Vagina (tissue), 2 donors: ENCODE measurements around the gene BOLA1. TPM values are rescaled to one million over a fixed set of nuclear protein-coding genes. Genes with fewer than 3 reads are reported as not detected.

ENCODE experiments used
- DNase-seq, 2 donors: peaks; one replicate each; pipeline ENCODE4 v3.0.0-alpha.2; 2017; ENCODE audit errors: extremely low spot score in 2 of 2
- H3K27ac ChIP-seq: fragments of 200-600 bp; sonication (generic); one replicate; pipeline ENCODE4 v1.5.1; 2019
- H3K27me3 ChIP-seq: fragments of 200-600 bp; sonication (generic); one replicate; pipeline ENCODE4 v1.5.1; 2019
- H3K36me3 ChIP-seq, 2 donors: fragments of 200-600 bp; sonication (generic); one replicate each; pipeline ENCODE4 v1.5.1; 2017 to 2019
- H3K4me1 ChIP-seq: fragments of 200-600 bp; sonication (generic); one replicate; pipeline ENCODE4 v1.5.1; 2019
- H3K4me3 ChIP-seq, 2 donors: fragments of 200-600 bp; sonication (generic); 1 replicate in 1 of 2; 2 replicates in 1 of 2; pipeline ENCODE4 v1.5.1; 2016 to 2019
- H3K9me3 ChIP-seq: fragments of 200-600 bp; sonication (generic); one replicate; pipeline ENCODE4 v1.5.1; 2019
- POLR2A ChIP-seq, 2 donors: fragments of 450-650 bp; IDR thresholded peaks; one replicate each; pipeline ENCODE4 v1.6.1; 2017; ENCODE audit warnings: antibody characterized with exemption in 2 of 2, mild to moderate bottlenecking in 2 of 2, moderate library complexity in 2 of 2
- POLR2AphosphoS5 ChIP-seq, 2 donors: sonication (generic); formaldehyde crosslinking; IDR thresholded peaks; one replicate each; pipeline ENCODE4 v1.9.0; 2017; ENCODE audit warnings: antibody characterized with exemption in 2 of 2, mild to moderate bottlenecking in 2 of 2, low read depth in 1 of 2; ENCODE audit not compliant: insufficient read depth in 1 of 2
- intact Hi-C: fragments of 100-400 bp; cut with DNase I; formaldehyde crosslinking; loops from one replicate; pipeline ENCODE4 v1.15.1; 2023
- total RNA-seq: library from RNA; depleted of rRNA; stranded (reverse); fragments of >200 nt; gene quantifications from one replicate; pipeline ENCODE4 v1.2.3, GENCODE V29; 2016
- TF ChIP-seq, protein P1 (sequence below), 3 experiments: fragments of 450-650 bp in 2 of 3; fragments of 200-600 bp in 1 of 3; sonication (generic) in 1 of 3; IDR thresholded peaks; one replicate each; pipeline ENCODE4 v1.5.1; 2017 to 2019; ENCODE audit warnings: antibody characterized with exemption in 3 of 3, mild to moderate bottlenecking in 2 of 3, moderate library complexity in 2 of 3

BOLA1 gene
- total RNA-seq, 1 donor from 2014 or later: 43.0 TPM

DNA sequence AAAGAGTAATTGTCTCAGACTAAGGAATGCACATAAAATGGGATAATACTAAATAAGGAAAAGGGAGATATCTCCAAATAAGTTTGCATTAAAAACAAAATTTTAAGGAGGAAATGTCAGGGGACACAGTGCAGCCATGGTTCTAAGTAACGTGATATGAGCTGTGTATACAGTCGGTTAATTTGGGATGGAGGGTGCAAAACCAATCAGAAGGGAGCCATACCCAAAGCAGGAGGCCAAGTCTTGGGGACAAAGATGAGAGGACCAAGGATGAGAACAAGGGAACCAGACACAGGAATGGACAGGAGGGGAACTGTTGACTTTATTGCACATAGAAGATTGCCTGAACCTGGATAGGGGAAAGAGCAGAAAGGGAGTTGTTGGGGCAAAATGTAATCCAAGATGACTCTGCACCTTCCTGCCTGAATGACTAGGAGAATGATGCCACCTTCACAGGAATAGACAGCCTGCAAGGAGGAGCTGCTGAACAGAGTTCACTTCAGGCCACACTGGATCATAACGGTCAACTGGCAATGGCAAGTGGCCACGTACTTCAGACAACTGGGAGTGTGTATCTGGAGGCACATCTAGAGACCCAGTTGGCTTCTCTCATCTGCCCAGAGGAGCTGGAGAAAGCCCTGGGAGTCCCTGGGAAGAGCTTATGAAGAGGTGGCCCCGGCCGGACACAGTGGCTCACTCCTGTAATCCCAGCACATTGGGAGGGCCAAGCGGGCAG lies 22.0 kb upstream of the BOLA1 start:
- Histone ChIP-seq H3K9me3 (no peaks in the 10 kb centered on the region), H3K4me3 (no peak overlapping the region)
- no peak for DNase-seq

DNA sequence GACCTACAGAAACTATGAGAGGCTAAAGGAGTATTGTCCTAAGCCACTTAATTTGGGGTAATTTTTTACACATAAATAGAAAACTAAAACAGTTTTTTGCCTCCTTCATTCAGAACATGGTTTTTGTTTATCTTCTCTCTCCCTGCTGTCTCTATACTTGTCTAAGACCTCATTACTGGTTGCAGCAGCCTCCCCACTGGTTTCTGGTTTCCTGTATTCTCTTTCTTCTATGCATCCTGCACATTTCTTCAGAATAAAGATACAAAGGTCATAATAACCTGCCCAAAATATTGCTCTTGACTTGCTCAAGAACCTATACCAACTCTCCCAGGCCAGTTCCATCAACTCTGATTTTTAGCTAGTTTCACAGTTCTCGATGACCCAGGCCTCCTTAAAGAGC lies 19.8 kb upstream of the BOLA1 start:
- H3K36me3 ChIP-seq: no peaks in the 10 kb centered on the region
- H3K4me3 ChIP-seq: no peak overlapping the region
- no peaks in the 10 kb centered on the region for H3K9me3 ChIP-seq
- peaks cover 8% of the 10 kb centered on the region for H3K4me1 ChIP-seq
- intact Hi-C loops: no loop called here
- TF ChIP-seq POLR2AphosphoS5 (IDR thresholded peaks at IDR 0.05; ENCODE audit: insufficient read depth in 1 of 2, low read depth in 1 of 2): no peak
- TF ChIP-seq, protein P1, sequence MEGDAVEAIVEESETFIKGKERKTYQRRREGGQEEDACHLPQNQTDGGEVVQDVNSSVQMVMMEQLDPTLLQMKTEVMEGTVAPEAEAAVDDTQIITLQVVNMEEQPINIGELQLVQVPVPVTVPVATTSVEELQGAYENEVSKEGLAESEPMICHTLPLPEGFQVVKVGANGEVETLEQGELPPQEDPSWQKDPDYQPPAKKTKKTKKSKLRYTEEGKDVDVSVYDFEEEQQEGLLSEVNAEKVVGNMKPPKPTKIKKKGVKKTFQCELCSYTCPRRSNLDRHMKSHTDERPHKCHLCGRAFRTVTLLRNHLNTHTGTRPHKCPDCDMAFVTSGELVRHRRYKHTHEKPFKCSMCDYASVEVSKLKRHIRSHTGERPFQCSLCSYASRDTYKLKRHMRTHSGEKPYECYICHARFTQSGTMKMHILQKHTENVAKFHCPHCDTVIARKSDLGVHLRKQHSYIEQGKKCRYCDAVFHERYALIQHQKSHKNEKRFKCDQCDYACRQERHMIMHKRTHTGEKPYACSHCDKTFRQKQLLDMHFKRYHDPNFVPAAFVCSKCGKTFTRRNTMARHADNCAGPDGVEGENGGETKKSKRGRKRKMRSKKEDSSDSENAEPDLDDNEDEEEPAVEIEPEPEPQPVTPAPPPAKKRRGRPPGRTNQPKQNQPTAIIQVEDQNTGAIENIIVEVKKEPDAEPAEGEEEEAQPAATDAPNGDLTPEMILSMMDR (IDR thresholded peaks at IDR 0.05): no peak
- no peak for TF ChIP-seq POLR2A (IDR thresholded peaks at IDR 0.05)
- no peaks in the 10 kb centered on the region for H3K27me3 ChIP-seq
- DNase-seq: no peak
- H3K27ac ChIP-seq: no peak overlapping the region

More for the DNA sequence above, 22.0 kb upstream of the BOLA1 start:
- intact Hi-C loops: no loop called here
- H3K4me1 ChIP-seq: no peaks in the 10 kb centered on the region
- TF ChIP-seq, protein P1 (IDR thresholded peaks at IDR 0.05): no peak
- no peak for TF ChIP-seq POLR2A (IDR thresholded peaks at IDR 0.05)
- no peak for TF ChIP-seq POLR2AphosphoS5 (IDR thresholded peaks at IDR 0.05; ENCODE audit: insufficient read depth in 1 of 2, low read depth in 1 of 2)
- no peaks in the 10 kb centered on the region for H3K36me3 ChIP-seq
- H3K27me3 ChIP-seq: no peaks in the 10 kb centered on the region
- no peak overlapping the region for H3K27ac ChIP-seq

DNA sequence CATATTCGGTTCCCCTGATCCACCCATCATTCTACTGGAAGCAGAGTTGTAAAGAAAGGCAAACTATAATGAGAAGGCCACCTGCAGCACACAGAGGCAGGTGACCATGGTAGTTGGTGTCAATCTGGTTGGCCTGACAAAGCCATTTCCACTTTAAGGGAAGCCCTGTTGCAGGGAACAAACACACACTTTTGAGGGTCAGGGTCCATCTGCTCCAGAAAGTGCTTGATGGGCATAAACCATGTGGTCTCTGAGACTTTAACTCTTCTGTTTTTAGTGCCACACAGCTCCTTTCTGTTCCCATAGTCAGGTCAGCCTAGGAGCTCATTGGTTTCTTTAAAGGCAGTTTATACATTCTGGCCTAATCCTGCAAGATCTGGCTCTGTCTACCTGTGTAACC lies 17.5 kb upstream of the BOLA1 start:
- TF ChIP-seq POLR2AphosphoS5 (IDR thresholded peaks at IDR 0.05; ENCODE audit: insufficient read depth in 1 of 2, low read depth in 1 of 2) (no peak), POLR2A (IDR thresholded peaks at IDR 0.05) (no peak)
- TF ChIP-seq, protein P1 (IDR thresholded peaks at IDR 0.05): no peak
- Histone ChIP-seq H3K9me3 (no peaks in the 10 kb centered on the region), H3K4me3 (no peak overlapping the region), H3K27me3 (no peaks in the 10 kb centered on the region), H3K4me1 (peaks cover 15% of the 10 kb centered on the region), H3K36me3 (no peaks in the 10 kb centered on the region), H3K27ac (no peak overlapping the region)
- DNase-seq: no peak
- intact Hi-C loops: no loop called here

DNA sequence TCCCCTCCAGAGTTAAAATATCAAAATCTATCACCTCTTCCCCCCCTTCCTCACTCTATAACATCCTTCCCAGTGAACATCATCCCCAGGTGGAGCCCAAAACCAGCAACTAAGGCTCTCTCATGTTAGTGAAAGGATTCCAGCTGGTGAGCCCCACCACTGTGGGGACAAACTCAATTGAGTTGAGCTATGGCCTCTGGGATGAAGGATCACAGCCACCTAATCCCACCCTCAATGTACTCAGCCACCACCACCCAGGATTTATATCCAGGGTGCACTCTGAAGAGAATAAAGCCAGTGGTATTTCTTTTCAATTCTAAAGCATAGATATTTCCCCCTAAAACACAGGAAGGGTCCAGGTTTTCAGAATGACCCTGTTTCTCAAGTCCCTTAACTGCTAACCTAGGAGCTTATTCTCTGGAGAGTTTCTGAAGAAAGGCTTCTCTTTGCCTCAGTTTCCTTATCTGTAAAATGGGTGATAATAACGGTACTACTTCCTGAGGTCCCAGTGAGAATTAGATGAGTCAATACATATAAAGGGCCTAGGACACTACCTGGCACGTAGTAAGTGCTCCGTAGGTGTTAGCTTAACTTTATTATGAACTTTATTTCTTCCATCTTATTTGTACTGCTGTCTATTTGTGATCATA lies 15.6 kb upstream of the BOLA1 start:
- Histone ChIP-seq H3K27ac (no peak overlapping the region), H3K4me3 (no peak overlapping the region), H3K27me3 (no peaks in the 10 kb centered on the region), H3K4me1 (peaks cover 15% of the 10 kb centered on the region), H3K9me3 (no peaks in the 10 kb centered on the region), H3K36me3 (no peaks in the 10 kb centered on the region)
- TF ChIP-seq POLR2A (IDR thresholded peaks at IDR 0.05) (no peak), POLR2AphosphoS5 (IDR thresholded peaks at IDR 0.05; ENCODE audit: insufficient read depth in 1 of 2, low read depth in 1 of 2) (no peak)
- TF ChIP-seq, protein P1 (IDR thresholded peaks at IDR 0.05): no peak
- intact Hi-C loops: no loop called here
- no peak for DNase-seq
